ENCODE data around the gene INSRR.

Gene INSRR

DNA sequence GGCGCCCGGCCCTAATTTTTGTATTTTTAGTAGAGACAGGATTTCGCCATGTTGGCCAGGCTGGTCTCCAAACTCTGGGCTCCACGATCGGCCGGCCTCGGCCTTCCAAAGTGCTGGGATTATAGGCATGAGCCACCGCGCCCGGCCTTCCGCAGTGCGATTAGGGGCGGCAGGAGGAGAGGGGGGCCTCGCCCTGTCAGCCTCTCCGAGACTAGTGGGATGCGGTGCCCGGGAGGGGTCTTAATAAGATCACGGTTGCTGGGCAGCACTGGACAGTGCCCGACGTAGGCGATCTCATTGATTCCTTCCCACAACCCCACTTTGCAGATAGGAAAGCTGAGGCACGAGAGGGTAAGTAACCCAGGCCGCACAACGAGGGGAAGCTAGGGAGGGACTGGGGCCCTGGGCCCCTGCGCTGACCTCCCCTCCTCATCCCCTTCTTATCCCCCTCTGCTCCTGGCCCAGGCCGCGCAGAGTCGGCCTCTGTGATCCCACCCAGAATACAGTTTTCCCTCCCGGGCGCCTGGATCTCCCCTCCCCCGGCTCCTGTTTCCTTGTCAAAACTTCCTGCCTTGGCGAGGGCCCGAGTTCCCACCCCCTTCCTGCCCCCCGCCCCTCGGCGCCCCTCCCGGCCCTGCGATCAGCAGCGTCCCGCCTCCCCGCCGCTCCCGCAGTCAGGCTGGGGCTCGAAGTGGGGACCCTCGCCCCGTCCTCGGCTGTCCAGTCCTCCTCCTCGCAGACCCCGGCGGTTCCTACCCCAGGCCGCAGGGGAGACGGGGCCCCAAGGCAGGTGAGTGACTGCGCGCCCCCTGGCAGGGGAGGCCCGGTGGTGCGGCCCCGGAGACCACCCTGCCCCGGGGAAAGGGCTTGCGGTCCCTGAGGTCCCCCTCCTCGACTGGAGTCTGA lies 34.4 kb upstream of the INSRR start, which contains the start of gene PEAR1:
TSS of gene PEAR1 (plus strand) at position 671 of the 906 bp plus-strand sequence. CDS start 10,209 bp downstream, outside the sequence.
- DNase-seq: no peak

DNA sequence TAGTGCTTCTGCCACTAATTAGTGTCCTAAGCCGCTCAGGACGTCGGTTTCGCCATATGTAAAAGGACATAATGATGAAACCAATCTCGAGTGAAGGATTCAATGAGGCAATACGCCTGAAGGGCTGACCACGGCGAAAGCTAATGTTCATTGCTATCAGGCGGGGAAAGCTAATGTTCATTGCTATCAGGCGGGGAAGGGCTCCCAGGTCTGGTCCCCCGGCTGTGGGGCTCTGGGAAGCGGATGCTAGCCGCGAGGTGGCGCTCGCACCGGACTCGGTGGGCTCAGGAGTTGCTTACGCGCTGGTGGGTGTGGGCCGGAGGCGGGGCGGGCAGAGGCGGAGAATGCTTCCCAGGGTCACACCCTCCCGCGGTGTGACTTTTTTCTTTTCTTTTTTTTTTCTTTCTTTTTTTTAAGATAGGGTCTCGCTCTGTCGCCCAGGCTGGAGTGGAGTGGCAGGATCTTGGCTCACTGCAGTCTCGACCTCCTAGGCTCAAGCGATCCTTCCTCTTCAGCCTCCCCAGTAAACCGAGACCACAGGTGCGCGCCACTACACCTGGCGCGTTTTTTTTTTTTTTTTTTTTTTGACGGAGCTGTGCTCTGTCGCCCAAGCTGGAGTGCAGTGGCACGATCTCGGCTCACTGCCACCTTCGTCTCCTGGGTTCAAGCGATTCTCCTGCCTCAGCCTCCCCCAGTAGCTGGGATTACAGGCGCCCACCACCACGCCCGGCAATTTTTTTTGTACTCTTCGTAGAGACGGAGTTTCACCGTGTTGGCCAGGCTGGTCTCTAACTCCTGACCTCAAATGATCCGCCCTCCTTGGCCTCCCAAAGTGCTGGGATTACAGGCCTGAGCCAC lies 33.5 kb upstream of the INSRR start:
- peak; percentile 80 for DNase-seq

DNA sequence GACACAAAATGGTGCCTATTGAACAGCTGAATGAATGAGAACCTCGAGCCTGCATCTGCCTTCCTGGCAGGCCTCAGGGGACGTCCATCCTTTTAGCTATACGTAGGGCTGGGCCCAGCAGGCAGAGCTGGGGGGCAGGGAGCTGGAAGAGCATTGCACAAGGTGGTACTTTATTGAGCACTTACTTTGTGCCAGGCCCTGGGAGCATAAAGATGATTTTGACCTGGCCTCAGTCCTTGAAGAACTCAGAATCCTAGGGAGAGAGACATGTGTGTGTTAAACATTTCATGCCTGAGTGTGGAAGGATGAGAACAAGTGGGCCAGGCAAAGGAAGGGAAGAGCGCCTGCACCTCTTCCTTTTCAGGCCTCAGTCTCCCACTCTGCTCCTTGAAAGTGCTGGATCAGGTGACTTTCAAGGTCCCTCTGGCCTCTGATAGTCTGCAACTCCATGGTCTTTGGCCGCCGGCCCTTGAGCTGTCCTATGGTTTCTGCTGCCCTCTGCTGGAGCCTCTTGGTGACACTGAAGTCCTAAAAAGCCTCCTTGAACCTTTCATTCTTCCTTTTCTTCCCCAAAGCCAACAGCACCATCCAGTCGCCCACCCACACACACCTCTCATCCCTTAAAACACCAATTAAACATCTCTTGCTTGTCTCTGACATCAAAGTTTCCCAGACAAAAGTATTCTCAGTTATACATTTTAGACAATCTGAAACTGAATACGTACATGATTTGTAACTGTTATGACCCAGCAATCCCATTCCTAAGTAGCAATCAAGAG lies 31.1 kb upstream of the INSRR start:
- DNase-seq: peak; percentile 43

DNA sequence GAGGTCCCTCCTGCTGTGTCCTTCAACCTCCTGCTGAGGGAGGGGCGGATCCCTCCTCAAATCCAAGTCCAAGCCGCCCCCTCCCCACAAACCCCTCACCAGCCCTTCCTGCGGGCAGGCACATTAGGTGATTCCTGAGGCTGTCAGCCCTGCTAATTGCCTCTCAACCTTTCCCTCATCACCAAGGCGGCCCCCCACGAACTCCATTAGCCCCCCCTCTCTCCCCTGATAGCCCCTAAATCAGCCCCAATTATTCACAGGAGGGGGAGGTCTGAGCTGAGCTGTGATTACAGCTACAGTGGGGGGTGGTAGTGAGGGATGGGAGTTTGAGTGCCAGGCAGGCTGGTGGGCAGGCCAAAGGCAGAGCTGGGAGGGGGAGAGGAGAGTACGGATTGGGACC lies 28.8 kb upstream of the INSRR start:
- no peak for DNase-seq

DNA sequence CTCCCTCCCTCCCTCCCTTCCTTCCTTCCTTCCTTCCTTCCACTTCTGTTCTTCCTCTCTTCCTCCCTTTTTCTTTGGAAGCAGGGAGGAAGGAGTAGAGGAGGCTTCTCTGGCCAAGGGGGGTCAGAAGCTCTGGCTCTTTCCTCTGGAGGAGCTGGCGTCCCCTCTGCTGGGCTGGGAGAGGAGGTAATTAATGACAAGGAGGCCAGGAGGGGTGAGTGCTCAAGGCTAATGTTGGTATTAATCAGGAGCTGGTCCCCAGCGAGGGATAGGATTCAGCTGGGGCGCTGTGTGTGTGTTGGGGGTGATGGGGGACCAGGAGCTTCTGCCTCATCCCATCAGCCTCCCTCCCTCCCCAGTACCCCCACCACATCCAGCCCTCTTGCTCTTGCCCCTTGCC lies 28.4 kb upstream of the INSRR start:
- DNase-seq: no peak

DNA sequence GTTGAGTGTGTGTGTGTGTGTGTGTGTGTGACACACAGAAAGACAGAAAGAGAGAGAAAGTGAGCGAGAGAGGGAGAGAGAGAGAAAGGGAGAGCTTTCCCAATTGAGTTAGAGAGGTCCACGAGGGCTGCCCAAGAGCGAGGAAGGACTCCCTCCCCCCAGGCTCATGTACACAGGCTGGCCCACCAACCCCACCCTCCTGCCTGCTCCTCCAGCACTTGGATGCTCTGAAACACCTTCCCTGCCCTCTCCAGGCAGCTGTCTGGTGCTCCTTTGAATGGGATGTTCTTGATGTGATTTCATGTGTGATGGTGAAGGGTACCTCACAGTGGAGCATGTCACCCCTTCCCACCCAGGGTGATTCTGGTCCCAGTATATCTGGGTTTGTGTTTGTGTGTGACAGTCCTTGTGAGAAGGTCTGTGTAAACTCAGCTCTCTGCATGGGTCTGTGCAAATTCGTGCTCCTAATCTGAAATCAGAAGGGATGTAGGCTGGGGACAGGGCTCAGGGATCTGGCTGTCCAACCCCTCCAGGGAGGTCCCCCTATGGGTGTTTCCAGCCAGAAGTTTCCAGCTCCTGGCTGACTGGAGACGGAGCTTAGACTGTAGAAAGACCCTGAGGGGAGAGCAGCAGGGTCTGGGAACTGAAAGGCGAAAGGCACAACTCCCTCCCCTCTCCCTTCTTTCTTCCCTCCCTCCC lies 27.8 kb upstream of the INSRR start:
- DNase-seq: no peak

DNA sequence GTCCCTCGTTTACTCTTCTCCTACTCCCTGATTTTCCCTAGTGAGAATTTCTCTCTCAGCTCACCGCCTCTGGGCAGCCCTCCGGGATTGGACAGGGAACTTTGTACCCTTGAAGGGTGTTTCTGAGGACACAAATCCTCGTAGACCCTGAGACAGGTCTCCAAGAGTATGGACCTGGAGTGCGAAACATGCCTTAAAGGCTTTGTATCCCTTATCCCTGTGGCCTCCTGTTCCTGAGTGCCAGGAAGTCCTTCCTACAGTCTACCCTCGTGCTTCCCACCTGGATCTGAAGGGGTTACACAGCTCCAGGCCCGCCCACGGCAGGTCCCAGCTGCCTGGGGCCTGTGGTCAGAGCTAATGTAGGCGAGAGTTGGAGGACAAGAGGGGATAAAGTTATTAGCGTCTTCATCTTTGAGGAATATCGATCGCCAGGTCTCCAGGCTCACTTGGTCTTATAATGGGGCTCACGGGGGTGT lies 27.0 kb upstream of the INSRR start:
- DNase-seq: no peak

DNA sequence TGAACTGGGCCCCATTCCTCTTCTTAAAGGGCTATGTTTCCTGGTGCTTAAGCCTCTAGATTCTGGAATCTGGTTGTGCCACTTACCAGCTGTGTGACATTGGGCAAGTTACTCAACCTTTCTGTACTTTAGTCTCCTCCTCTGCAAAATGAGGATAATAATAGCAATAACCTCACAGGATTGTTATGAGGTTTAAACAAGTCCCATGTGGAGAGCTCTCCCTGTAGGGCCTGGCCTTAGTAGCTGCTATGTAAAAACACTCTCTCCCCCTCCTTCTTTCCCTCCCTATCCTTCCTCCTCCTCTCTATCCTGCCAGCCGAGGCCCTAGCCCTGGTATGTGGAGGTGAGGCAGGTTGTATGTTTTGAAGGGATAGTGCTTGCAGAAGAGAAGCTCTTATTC lies 26.4 kb upstream of the INSRR start:
- no peak for DNase-seq

DNA sequence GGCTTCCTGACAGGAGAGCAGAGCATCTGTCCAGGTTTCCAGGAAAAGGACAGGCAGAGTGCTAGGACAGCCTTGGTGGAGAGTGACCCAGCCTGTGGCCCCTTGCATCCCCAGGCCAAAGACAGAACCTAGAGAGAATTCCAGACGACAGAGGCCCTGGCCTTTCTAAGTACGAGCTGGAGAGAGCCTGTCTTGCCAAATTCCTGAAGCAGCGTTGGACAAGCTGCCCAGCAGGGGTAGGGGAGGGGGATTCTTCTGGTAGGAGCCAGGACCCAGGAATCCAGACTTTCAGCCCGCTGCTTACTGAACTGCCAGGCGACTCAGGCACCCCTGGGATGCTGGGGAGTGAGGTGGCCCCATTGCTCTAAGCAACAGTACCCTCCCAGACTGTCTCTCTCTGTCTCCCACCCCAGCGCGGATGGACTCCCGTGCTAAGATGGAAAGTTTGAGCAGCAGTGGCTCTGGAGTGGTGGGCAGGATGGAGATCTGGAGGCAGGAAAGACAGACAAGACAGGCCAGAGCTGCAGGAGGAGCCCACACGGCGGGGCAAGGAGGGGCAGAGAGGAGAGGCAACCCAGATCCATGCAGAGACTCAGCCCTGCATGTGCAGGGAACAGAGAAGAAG lies 25.8 kb upstream of the INSRR start:
- DNase-seq: no peak

DNA sequence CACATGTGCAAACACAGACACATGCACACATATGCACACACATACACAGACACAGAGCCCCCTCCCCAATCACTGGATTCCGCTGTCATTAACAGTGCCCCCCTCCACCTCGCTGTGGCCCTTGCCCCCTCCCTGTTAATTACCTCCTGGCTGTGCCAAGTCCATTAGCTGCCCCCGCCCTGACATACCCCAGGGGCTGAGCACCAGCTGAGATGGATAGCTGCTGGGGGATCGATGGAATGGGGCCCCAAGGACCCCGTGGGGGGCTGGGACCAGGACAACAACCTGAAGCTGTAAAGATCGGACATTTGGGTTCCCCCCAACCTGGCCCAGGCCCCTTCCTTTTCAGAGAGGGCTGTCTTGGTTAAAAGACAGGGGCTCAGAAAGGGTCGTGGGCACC lies 25.0 kb upstream of the INSRR start:
- no peak for DNase-seq

DNA sequence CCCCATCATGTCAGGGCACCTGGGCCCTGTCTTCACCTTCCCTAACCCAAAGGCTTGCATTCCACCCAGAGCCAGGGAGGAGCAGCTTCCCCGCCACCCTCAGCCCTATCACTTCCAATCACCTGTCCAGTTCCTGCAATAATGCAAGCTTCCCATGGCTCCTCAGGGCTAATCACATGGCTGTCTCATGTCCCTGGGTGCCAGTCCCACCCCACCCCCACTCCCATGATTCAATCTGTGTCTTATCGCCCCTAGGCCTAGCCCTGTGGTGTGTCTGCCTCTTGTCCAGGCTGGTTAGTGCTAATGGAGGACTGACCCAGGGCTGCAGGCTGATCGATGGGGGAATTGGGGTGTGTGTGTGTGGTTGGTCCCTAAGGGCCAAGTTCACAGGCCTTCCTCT lies 23.6 kb upstream of the INSRR start:
- no peak for DNase-seq

DNA sequence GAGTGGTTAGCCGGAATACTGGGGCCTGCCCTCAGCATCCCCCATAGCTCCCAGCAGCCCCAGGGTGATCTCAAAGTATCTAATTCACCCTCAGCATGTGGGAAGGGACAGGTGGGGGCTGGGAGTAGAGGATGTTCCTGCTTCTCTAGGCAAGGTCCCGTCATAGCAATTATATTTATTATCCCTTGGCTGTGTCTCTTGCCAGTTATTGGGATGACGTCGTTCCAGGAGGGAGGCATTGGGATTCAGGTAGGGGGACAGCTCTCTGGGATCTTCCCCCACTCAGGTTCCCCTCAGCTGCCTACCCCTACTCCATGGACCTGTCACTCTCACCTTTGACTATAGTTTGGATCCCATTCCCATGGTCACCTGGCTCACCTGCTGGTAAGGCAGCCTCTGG lies 22.7 kb upstream of the INSRR start:
- DNase-seq: no peak

DNA sequence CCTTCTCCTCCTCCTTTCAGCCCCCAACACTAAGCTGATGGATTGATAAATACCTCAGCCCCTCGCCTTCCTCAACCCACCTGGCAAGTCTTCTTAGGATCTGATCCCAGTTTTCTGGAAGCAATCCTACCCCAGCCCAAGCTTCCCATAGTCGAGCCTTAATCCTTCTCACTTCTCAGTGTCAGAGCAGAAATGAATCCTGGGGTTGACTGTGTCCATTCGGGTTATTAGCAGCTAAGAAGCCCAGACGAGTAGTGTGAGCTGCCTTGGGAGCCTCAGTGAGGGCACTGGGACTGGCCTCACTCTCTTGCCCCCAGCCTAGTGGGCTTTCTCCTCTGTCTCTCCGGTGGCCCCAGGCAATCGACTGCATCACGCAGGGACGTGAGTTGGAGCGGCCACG lies 22.2 kb upstream of the INSRR start:
- no peak for DNase-seq

DNA sequence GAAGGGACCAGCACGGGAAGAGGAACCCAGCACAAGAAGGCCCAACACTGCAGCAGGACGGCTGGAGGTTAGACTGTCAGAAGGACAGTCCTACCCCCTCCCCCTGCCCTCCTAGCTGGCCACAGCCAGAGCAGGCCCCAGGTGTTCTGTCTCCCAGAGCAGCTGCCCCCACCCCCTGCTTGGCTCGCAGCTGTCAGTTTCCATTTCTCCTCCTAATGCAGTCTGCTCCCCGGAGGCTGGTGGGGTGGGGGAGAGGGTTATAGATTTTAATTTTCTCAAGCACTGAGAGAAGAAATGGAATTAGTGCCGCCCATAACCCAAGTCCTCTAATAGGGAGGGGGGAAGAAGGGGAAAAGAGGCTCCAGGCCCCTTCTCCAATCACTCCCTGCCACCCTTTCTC lies 21.6 kb upstream of the INSRR start:
- no peak for DNase-seq

DNA sequence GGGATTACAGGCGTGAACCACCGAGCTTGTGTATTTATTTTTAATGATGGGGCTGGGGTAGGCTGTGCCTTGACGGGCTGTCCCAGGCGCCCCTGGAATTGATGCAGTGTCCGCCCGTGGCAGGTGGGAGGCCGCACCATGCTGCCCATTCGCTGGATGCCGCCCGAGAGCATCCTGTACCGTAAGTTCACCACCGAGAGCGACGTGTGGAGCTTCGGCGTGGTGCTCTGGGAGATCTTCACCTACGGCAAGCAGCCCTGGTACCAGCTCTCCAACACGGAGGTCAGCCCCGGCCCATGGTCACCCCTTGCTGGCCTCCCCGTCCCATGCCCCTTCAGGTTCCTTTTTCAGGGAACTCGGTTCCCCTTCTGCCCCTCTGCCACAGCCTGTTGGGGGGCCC lies 21.0 kb upstream of the INSRR start:
- DNase-seq: no peak

DNA sequence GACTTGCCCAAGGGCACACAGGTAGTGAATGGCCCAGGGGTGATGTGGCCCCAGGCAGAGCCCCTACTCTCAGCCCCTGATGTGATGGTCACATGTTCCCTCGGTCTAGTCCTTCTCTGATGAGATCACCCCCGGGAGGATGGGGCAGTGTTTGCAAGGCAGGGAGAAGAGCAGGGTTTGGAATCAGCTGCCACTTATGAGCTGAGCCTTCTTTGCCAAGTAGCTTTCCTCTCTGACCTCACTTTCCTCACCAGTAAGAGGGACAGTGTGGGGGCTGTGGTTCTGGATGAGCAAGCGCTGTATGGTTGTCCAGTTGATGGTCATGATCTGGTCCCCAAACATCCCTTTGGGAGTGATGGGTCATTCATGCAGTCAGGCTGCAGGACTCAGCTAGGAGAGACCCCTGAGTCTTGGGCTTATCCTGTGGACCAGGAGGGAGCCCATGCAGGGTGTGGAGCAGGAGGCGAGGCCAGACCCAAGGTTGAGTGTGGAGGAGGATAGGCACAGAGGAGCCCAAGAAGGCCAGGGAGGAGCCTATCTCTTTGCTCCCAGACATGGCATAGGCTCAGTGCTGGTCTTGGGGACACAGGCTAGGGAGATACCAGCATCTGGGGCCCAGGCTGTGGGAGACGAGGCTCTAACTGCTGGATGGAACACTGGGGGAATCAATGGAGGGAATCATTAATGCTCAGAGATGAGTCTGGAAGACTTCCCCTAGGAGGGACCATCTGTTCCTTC lies 18.7 kb upstream of the INSRR start:
- DNase-seq: no peak

DNA sequence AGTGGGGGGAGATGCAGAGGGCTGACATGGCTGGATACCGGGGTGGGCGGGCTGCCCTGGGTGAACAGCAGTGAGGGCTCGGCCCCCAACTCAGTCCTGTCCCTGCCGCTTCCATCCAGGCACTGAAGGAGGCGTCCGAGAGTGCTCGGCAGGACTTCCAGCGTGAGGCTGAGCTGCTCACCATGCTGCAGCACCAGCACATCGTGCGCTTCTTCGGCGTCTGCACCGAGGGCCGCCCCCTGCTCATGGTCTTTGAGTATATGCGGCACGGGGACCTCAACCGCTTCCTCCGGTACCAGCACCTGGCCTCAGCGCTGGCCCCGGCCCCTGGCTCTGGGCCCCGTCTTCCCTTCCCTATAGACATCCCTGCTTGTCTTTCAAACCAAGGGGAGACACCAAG lies 17.4 kb upstream of the INSRR start:
- DNase-seq: no peak

DNA sequence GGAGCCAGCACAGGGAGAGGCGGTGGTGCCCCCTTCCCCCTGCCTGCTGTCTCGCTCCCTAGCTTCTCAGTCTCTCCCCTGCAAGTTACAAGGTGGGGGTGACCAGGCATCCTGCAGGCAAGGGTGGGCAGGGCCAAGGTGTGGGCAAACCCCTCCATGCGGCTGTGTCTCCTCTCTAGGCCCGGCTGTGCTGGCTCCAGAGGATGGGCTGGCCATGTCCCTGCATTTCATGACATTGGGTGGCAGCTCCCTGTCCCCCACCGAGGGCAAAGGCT lies 16.4 kb upstream of the INSRR start:
- DNase-seq: no peak

DNA sequence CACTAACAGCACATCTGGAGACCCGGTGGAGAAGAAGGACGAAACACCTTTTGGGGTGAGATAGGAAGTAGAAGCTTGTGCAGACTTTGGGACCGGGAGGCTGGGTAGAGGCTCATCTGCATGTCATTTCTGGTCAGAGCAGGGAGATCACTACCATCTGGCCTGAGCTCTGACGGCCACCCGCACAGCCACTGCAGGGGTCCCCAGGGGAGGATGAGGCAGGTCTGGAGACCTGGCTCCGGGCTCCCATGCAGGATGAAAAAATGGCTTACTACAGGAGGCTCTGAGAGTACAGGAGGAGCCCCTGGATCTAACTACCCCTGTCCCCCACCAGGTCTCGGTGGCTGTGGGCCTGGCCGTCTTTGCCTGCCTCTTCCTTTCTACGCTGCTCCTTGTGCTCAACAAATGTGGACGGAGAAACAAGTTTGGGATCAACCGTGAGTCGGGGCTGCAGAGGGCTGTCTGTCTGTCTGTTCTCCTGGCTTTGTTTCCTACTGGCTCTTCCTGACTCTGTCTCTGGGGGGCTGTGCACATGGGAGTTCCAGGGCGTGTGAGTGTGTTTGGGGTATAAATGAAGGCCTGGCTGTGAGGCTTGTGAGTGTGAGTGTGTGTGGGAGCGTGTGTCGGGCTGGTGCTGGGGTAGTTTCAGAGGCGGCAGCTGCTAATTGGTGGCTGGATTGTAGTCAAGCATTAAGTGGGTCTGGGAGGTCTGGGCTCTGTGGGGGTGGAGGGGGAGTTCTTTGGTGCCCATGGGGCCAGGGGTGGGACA lies 15.8 kb upstream of the INSRR start:
- no peak for DNase-seq

DNA sequence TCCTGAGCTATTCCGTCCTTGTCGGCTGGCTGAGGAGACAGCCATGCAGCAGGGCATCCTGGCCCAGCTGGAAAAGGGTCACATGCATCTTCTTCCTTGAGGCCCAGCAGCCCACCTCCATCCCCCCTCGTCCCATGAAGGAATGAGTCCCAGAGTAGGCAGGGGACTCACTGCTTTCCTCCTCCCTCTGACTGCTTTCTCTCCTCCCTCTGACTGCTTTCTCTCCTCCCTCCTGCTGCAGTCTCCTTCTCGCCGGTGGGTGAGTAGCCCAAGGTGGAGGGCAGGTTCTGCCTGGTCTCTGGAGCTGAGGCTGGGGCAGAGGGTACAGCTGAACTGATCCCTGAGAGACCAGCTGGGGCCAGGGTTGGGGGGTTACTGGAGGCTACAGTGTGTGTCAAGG lies 15.2 kb upstream of the INSRR start:
- DNase-seq: no peak

DNA sequence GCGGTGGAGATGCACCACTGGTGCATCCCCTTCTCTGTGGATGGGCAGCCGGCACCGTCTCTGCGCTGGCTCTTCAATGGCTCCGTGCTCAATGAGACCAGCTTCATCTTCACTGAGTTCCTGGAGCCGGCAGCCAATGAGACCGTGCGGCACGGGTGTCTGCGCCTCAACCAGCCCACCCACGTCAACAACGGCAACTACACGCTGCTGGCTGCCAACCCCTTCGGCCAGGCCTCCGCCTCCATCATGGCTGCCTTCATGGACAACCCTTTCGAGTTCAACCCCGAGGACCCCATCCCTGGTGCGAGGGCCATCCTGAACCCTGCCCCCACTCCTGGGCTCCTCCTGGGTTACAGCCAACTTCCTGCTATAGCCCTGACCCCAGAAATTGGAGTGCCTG lies 14.7 kb upstream of the INSRR start:
- DNase-seq: no peak
